Pulmonary artery endothelial cell (primary cell): ENCODE results near the gene SIK3. TPM values are rescaled to one million over a fixed set of nuclear protein-coding genes. Genes with fewer than 3 reads are reported as not detected.
"Not testable (repeated sequence)": the region's sequence is repeated elsewhere in the genome, so short reads cannot be mapped to it uniquely, and the experiment has no call there.

Experiments used
- DNase-seq: peaks from one replicate; pipeline ENCODE4 v3.0.0-alpha.2; 2011; ENCODE audit warnings: low read depth, low spot score
- total RNA-seq: library from RNA; depleted of rRNA; stranded (reverse); fragments of >200 nt; gene quantifications from 2 replicates; pipeline ENCODE4 v1.2.3, GENCODE V29; 2014

SIK3 gene
- total RNA-seq, 1 donor from 2014 or later = 7.2 TPM

DNA sequence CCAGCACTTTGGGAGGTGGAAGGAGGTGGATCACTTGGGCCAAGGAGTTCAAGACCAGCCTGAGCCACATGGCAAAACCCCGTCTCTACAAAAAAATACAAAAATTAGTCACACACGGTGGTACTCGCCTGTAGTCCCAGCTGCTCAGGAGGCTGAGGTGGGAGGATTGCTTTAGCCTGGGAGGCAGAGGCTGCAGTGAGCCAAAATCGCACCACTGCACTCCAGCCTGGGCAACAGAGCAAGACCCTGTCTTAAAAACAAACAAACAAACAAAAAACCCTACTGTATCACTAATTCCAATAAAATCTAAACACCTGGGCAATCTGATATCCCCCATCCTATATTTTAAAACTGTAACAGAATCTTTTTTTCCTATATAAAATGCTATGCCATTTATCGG is 51.6 kb downstream of the SIK3 start:
- DNase-seq = not testable (repeated sequence)

DNA sequence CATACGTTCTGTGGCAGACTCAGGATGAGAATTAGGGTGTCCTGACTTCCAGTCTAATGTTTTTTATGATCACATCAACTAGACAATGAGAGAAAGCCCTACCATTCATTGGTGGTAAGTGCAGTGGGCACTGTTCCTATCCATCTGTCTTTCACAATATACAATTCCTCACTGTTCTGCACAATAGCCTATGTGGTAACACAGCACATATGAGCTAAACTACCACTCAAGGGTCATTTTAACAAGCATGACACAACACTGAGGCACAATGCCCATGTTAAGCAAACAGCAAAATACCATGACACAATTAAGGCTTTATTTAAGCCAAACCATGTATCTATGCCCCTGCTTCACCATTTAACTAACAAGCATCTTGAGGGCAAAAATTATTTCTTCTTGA is 52.3 kb downstream of the SIK3 start:
- no peak for DNase-seq

DNA sequence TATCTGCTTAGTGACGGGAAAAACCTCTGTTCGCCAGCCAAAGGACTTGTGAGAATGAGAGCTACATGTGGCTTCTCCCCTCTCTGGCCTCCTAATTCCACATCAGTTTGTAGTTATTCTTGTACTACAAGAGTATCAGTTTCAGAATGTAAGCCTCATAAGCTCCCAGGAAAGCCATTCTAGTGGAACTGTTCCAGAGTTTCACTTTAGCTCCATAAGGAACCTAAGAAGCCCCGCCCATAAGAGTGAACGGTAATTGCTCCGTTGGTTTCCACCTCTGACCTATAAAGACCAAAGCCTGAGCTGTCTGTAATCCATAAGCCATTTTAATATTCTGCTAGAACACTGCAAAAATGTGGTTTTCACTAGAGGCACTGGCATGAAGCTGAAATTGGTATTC is 53.0 kb downstream of the SIK3 start:
- no peak for DNase-seq

DNA sequence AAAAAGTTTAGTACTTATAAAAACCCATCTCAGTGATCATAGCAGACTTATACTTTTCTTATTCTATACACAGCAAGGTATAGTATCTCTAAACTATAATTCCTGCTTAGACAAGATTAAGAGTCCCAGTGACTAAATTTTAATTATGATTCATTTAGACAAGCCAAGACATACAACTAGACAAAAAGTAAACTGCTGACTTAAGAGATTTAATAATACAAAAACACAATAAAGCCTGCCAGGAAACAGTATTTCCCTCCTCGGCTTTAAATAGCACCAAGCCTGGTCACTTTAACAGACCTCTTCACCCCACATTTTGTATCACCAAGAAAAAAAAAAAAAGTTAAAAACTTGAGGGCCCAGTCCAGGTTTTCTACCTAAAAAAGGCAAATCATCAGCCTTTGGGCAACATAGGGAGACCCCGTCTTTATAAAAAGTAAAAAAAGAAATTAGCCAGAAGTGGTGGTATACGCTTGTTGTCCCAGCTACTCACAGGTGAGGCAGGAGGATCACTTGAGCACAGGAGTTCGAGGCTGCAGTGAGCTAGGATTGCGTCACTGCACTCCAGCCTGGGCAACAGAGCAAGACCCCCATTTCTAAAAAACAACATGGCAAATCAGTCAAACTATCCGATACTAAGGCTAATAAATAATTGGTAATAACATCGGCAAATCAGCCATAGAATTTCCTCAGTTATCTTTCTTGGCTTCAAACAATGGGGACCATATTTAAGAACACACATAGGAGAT is 53.8 kb downstream of the SIK3 start:
- no peak for DNase-seq

DNA sequence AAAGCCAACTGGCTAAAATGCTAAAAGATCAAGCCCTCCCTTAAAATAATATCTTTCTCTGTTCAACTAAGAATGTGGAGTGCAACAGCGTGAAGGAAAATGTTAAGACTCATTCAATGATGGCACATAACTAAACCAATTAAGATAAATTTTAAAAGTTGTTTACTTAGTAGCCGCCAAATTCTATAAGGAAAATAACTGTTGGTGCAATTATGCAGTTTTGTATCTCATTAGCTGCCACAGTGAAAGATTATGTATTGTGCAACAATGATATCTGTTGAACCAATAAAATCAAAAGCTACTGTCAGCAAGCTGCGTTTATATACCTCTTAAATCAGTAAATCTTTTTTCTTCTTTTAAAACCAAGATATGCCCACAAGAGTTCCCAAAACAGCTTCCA is 55.5 kb downstream of the SIK3 start:
- DNase-seq = no peak

DNA sequence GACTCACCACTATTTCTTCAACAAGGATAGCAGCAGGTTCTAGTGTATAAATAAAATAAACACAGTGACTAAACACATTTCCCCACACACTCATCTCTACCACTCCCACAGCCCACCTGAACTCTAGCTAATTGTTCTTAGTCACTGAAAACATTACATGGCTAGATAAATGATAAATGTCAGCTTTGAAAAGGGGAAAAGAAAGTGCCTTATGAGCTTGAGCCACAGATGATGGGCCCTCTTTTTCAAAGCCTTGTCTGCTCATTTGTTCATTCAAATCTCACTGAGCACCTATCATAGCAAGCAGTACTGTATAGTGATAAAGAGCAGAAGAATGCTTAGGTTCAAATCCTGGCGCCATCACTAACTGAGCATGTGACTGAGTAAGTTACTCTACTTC is 58.3 kb downstream of the SIK3 start:
- DNase-seq = no peak

DNA sequence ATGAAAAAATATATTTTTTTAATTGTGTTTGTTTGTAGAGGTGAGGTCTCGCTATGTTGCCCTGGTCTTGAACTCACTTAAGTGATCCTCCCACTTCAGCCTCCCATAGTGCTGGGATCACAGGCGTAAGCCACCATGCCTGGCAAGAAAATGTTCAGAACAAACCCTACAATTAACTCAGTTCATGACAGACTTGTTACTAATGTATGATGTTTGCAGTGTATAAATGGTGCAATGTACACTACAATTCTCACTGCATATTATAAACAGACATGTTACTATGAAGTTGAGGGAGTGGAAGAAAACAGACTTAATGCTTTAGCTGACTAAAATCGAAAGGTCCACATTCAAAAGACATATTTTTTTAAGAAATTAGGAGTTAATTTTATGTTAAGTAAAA is 59.0 kb downstream of the SIK3 start:
- no peak for DNase-seq

DNA sequence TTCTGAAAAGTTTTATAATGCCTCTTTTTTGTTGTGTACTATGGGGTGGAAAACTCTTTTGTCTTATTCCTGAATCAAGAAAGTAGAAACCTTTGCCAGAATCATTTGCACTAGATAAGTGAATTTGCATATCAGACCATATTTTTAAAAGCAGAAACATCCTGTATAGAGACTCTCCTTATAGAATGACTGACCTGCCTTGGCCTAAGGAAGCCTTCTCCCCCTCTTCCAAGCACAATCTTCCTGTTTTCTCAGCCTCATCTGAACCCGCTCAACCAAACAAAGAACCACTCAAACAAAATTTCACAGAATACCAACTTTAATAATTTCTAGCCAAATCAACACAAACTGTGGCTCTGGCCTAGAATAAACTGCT is 60.3 kb downstream of the SIK3 start:
- DNase-seq = no peak

DNA sequence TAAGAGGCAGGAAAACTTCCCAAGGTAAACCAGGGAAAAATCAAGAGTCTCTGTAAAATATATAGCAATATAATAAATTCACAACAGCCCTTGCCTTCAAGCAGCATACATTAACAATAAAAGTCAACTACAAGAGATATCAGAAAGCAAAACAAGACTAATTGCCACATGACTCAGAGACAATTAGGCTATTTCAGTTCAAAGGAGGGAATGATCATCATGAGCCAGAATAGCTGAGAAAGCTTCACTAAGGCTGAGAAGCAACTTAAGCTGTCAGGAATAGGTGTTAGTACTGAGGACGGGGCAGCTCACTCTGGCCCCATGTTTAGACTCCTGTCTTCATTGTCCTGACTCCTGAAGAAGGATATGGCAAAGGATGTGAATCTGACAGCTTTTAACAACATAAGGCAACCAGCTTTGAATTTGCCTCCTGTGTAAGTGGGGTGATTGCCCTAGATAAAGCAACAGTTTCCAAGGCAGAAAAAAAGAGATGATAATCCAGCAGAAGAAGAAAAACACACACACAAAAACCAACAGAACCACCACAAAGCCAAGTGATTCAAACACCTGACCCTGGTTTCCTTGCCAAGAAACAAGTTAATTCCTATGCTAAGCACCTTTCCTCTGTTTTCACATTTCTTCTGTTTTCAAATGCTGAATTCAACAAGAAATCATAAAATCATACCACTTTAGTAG is 60.8 kb downstream of the SIK3 start:
- DNase-seq = no peak

DNA sequence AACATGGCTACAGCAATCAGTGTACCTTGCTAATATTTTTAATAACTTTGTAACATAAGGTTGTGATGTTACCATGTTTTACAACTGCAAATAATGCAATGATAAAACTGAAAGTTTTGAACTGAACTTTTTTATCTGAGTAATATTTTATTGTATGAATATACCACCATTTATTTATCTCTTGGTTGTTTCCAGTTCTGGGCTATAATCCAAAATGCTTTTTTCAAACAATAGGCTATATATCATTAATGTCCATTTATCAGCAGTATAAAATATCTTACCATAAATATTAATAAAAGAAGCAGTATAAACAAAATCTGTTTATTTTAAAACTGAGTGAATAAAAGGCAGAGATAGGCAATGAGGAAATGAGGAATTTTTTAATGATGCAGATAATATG is 63.3 kb downstream of the SIK3 start:
- no peak for DNase-seq

DNA sequence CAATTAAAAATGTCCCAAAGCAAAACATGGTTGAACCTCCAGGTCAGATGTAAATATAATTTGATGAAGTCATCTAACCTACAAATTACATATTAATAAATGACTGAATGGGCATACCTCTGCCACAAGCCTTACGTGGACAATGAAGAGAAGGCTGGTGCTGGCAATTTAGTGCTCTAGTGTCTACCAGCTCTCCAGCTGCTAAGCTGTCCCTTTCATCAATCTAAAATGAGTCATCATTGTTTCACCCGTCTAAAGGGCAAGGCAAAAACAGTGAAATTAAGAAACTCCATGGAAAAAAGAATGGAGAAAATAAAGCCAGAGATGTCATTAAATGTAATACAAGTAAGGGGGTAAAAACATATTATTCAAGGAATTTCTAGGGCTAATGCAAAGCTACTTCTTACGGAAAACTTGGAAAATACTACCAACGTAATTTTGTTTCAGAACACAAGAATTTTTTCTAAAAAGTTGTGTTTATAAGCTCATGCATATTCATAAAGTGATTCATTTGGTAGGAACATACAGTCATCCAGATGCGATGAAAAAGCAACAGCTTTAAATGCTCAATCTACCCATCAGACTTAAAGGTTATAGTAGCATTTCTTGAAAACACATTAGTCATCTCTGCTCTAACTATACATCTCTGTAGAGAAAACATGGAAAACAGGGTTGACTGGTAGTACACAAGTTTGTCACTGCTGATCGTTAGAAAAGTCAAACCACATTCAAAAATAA is 71.5 kb downstream of the SIK3 start:
- no peak for DNase-seq

DNA sequence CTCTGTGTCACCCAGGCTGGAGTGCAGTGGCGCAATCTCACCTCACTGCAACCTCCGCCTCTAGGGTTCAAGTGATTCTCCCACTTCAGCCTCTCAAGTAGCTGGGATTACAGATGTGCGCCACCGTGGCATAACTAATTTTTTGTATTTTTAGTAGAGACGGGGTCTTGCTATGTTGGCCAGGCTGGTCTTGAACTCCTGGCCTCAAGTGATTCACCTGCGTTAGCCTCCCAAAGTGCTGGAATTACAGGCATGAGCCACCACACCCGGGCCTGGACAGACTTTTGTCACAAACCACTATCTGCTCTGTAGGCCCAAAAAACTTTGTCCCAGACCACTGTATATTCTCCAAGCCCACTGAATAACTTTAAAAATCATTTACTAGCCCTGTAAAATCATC is 74.5 kb downstream of the SIK3 start:
- not testable (repeated sequence) for DNase-seq

DNA sequence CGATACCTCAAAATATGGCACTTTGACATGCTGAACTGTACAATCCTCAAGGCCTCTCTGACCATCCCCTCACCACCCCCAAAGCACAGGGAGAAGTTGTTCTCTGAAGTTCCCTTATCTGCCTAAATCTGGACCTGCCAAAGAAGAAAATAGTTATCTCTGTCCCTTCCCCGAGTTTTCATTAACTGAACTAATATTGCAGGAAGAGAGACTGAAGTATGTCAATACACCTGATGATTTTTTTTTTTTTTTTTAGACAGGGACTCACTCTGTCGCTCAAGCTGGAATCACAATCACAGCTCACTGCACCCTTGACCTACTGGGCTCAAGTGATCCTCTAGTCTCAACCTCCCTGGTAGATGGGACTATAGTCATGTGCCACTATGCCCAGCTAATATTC is 75.0 kb downstream of the SIK3 start:
- DNase-seq = no peak

DNA sequence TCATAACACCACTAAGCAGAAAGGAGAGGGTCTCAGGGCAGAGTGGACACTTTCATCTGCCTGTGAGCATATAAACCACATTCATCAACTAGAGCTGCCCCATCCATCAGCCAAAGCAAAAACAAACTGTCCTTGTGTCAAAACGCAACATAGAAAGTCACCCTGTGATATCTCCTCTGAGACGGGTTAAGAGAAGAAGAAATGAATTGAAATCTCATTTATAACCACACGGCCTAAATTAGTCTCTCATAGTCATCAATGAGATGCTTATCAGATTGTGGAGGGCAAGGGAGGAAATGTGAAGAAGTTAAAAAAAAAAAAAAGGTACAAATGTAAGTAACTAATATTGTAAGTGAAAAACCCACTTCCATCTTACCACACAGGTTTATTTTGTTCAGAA is 75.7 kb downstream of the SIK3 start:
- no peak for DNase-seq

DNA sequence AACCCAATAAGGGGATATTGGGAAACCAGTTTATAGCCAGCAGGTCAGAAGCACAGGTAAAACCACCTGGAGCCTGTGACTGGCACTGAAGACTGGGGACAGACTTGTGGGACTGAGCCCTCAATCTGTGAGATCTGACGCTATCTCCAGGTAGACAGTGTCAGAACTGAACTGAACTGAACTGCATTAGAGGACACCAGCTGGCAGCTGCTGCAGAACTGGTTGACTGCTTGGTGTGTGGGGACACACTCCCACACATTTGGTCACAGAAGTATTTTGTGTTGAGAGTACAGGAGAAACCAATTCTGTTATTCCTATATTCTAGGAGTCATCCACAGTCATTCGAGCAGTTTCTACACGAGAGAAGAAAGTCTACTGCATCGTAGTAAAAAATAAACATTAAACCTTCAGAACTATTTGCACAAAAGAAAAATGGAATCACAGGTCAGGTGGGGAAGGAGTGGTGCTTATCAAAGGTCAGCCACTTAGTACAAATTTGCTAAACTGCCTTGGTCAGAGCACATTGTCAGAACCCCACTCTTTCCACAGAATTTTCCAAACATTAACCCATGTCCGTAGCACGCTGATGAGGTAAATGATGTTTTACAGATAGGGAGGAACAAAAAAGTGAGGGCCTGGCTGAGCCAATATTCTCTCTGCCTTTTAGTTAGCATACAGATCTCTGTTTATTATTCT is 77.2 kb downstream of the SIK3 start:
- DNase-seq = no peak

DNA sequence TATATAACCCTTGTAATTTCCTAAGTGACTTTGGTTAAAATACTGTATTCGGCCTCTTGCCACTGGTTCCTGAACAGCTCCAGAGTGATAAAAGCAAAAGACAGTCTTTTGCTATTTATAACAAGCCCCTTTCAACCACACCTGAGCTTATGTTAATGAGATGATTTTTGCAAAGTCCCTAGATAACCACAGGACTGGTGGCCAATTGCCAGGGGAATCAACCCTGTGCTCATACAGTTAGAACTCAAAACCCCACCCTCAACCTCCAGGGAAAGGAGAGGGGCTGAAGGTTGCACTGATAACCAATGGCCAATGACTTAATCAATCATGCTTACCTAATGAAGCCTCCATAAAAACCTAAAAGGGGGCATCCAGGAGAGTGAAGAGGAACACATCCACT is 77.9 kb downstream of the SIK3 start:
- no peak for DNase-seq

DNA sequence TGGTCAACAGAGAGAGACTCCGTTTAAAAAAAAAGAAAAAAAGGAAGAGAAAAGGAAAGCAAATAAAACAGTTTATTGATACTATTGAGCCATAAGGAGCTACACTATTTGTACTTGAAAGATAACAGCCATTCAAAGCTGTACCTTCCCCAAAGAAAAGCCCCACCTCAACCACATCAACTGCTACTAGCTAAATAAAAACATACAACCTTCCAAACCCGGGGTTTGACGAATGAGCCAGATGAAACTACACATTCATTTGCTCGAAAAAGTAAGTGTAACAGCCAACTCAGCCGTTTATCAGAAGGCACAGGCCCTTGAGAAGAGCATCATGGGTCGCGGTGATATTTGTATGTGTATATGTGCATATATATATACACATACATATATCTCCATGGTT is 78.4 kb downstream of the SIK3 start:
- no peak for DNase-seq

DNA sequence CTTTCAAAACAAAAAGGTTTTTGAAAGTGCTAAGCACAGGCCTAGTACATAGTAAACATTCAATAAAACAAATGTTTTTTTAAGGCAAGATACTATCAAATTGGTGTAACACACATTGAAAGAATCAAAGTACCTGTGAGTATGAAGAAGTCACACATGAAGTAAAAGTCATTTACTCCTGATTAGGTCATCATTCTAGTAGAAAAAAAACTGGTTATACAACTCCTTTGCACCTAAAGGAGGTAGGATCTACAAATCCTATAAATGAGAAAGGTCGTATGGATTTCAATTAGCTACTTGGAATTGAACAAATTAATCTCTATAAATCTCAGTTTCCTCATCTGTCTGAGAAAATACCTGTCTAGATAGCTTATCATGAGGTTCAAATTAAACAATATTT is 80.8 kb downstream of the SIK3 start:
- DNase-seq = no peak

DNA sequence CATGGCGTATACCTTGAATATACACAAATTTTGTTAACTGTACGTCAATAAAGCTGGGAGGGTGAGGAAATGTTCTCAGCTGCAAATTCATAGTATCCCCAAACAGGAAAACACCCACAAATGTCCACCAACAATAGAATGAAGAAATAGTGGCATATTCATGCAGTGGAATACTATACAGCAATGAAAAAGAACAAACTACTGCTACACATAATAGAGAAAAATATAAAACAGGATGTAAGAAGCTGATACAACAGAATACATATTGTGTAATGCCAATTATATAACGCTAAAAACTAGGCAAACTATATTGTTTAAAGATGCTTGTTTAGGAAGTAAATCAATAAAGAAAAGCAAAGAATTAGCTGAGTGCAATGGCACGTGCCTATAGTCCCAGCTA is 81.5 kb downstream of the SIK3 start:
- no peak for DNase-seq

DNA sequence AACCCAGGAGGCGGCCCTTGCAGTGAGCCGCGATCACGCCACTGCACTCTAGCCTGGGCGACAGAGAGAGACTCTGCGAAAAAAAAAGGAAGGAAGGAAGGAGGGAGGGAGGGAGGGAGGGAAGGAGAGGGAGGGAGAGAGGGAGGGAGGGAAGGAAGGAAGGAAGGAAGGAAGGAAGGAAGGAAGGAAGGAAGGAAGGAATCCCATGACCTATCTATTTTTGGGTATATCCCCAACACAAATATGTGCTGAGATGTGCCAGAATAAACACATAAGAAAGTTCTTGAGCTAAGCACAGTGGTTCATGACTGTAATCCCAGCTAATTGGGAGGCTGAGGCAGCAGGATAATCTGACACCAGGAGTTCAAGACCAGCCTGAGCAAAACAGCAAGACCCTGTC is 82.0 kb downstream of the SIK3 start:
- DNase-seq = no peak

DNA sequence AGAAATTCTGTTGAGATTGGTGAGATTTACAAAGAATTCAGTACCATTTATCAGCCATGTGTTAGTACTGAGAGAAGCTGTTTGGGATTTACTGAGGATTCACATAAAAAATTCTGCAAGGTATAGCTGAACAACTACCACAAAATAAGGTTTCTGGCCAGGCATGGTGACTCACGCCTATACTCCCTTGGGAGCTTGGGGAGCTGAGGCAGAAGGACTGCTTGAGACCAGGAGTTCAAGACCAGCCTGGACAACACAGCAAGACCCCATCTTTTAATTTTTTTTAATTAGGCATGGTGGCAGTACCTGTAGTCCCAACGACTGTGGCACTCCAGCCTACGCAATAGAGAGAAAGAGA is 86.7 kb downstream of the SIK3 start:
- no peak for DNase-seq
